ENCODE results near the gene HIVEP3.

HIVEP3 gene

DNA sequence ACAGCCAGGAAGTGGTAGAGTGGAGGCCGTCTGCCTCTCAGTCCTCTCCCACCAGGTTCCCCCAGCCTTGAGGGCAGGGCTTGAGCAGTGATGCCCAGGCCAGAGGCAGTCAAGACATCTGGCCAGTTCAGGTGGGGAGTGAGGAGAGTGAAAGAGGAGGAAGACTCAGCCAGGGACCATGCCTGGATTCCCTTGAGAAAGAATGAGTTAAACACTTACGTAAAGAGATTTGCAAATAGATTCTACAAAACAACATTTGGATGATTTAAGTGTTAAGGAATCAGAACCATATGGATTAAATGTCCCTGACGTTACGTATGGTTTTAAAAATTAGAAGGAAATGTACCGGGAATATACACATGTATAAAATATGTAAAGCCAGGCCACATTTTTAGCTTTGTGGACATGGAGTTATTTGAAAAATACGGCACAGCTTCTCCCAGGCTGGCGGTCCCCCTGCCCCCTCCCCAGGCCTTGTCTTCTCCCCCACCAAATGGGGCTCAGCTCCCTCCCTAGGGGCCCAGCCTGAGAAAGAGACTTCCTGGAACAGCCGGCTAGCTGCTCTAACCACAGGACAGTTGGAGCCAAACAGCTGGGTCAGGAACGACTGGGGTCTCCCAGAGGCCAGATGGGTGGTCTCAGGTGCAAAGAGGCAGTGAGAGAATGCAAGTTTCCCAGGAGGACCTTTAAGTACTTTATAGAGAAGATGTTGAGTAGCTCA lies 245.9 kb downstream of the HIVEP3 start:
- TF ChIP-seq ZNF341 (tag by site-specific recombination; IDR thresholded peaks at IDR 0.05; ENCODE audit: low read depth) (peak; percentile 18; the same call in 1 of the 2 replicates), ZSCAN5A (tag by site-specific recombination; IDR thresholded peaks at IDR 0.05) (no peak)
- H3K9me3 ChIP-seq (ENCODE audit: control insufficient read depth, insufficient read depth, low read depth, low read length), result no peaks in the 10 kb centered on the region
- H3K36me3 ChIP-seq (ENCODE audit: control insufficient read depth in 2 of 2, insufficient read depth in 1 of 2, low read length in 2 of 2), result no peaks in the 10 kb centered on the region
- CTCF ChIA-PET, result interaction anchor here (0.6 to 1.4 kb wide), 7 partner anchors 9 to 401 kb away, joined by 3 to 5 read pairs (median 3); no protein-coding TSS in a partner anchor
- no peak overlapping the region for H3K4me3 ChIP-seq (ENCODE audit: low read depth, low read length)
- H3K27ac ChIP-seq (ENCODE audit: extremely low read depth, low read depth, low read length), result no peak overlapping the region
- H3K4me1 ChIP-seq (ENCODE audit: control insufficient read depth, insufficient read depth, low read length), result no peaks in the 10 kb centered on the region
- POLR2A ChIA-PET, result interaction anchor here (1.1 kb wide), 1 partner anchor 37 kb away, joined by 3 read pairs; no protein-coding TSS in a partner anchor

DNA sequence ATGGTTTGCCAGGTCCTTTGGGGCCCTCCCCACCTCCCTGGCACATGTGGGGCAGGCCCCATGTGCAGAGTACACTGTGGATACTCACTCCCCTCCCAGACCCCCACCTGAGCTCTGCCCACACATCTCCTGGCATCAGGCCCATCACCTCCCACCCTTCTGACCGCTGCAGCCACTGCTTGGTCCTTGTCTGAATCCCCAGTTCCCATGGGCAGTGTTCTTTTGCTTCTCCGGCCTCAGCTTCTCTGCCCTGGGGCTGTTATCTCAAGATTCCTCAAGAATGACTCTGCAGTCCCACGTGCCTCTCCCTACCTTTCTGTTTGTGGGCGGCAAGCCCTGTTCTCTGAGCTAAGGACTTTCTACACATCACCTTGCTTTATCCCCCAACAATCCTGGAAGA lies 246.5 kb downstream of the HIVEP3 start:
- no peaks in the 10 kb centered on the region for H3K9me3 ChIP-seq (ENCODE audit: control insufficient read depth, insufficient read depth, low read depth, low read length)
- ChIA-PET CTCF (interaction anchor here (0.6 to 1.3 kb wide), 4 partner anchors 99 to 245 kb away, joined by 3 read pairs; no protein-coding TSS in a partner anchor), POLR2A (interaction anchor here (1.1 kb wide), 1 partner anchor 38 kb away, joined by 3 read pairs; no protein-coding TSS in a partner anchor)
- no peaks in the 10 kb centered on the region for H3K4me1 ChIP-seq (ENCODE audit: control insufficient read depth, insufficient read depth, low read length)
- no peaks in the 10 kb centered on the region for H3K36me3 ChIP-seq (ENCODE audit: control insufficient read depth in 2 of 2, insufficient read depth in 1 of 2, low read length in 2 of 2)
- H3K27ac ChIP-seq (ENCODE audit: extremely low read depth, low read depth, low read length), result no peak overlapping the region
- H3K4me3 ChIP-seq (ENCODE audit: low read depth, low read length), result no peak overlapping the region
- TF ChIP-seq ZNF146 (tag by site-specific recombination; IDR thresholded peaks at IDR 0.05), result no peak
- 0 out of 2 replicates have a peak, but pooled peaks have one; percentile 3 for TF ChIP-seq PRDM1 (tag by site-specific recombination; IDR thresholded peaks at IDR 0.05)
- peak; percentile 56 for TF ChIP-seq ZIC2 (tag by site-specific recombination; IDR thresholded peaks at IDR 0.05)
- no peak for TF ChIP-seq ZNF239 (tag by site-specific recombination; IDR thresholded peaks at IDR 0.05)
- TF ChIP-seq ZNF335 (tag by site-specific recombination; conservative IDR thresholded peaks at IDR 0.05), result peak; percentile 41; the same call in 1 of the 2 replicates
- no peak for TF ChIP-seq KLF16 (tag by site-specific recombination; IDR thresholded peaks at IDR 0.05)
- TF ChIP-seq GLIS1 (tag by site-specific recombination; IDR thresholded peaks at IDR 0.05), result peak; percentile 67
- TF ChIP-seq ZNF274 (IDR thresholded peaks at IDR 0.05; ENCODE audit: low read length), result no peak
- TF ChIP-seq ZNF274 (tag by site-specific recombination; IDR thresholded peaks at IDR 0.05; ENCODE audit: borderline replicate concordance), result no peak
- peak; percentile 20; the same call in 1 of the 2 replicates for TF ChIP-seq ZFP69B (tag by site-specific recombination; IDR thresholded peaks at IDR 0.05)
- TF ChIP-seq ZNF596 (tag by site-specific recombination; IDR thresholded peaks at IDR 0.05), result no peak
- TF ChIP-seq HOXA7 (CRISPR knock-in tag; IDR thresholded peaks at IDR 0.05; ENCODE audit: borderline replicate concordance), result no peak
- no peak for TF ChIP-seq ZNF621 (tag by site-specific recombination; IDR thresholded peaks at IDR 0.05)
- TF ChIP-seq, protein P1, sequence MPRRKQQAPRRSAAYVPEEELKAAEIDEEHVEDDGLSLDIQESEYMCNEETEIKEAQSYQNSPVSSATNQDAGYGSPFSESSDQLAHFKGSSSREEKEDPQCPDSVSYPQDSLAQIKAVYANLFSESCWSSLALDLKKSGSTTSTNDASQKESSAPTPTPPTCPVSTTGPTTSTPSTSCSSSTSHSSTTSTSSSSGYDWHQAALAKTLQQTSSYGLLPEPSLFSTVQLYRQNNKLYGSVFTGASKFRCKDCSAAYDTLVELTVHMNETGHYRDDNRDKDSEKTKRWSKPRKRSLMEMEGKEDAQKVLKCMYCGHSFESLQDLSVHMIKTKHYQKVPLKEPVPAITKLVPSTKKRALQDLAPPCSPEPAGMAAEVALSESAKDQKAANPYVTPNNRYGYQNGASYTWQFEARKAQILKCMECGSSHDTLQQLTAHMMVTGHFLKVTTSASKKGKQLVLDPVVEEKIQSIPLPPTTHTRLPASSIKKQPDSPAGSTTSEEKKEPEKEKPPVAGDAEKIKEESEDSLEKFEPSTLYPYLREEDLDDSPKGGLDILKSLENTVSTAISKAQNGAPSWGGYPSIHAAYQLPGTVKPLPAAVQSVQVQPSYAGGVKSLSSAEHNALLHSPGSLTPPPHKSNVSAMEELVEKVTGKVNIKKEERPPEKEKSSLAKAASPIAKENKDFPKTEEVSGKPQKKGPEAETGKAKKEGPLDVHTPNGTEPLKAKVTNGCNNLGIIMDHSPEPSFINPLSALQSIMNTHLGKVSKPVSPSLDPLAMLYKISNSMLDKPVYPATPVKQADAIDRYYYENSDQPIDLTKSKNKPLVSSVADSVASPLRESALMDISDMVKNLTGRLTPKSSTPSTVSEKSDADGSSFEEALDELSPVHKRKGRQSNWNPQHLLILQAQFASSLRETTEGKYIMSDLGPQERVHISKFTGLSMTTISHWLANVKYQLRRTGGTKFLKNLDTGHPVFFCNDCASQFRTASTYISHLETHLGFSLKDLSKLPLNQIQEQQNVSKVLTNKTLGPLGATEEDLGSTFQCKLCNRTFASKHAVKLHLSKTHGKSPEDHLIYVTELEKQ (tag by site-specific recombination; IDR thresholded peaks at IDR 0.05; ENCODE audit: borderline replicate concordance), result no peak
- no peak for TF ChIP-seq ZNF114 (tag by site-specific recombination; IDR thresholded peaks at IDR 0.05)
- TF ChIP-seq ZNF792 (tag by site-specific recombination; IDR thresholded peaks at IDR 0.05), result no peak
- TF ChIP-seq ZNF140 (tag by site-specific recombination; IDR thresholded peaks at IDR 0.05), result no peak
- no peak for TF ChIP-seq MEIS1 (CRISPR knock-in tag; IDR thresholded peaks at IDR 0.05; ENCODE audit: borderline replicate concordance)
- no peak for TF ChIP-seq BCL6B (tag by site-specific recombination; IDR thresholded peaks at IDR 0.05)
- TF ChIP-seq ZNF701 (tag by site-specific recombination; IDR thresholded peaks at IDR 0.05), result no peak
- no peak for TF ChIP-seq ZSCAN30 (tag by site-specific recombination; IDR thresholded peaks at IDR 0.05)
- TF ChIP-seq ZNF837 (tag by site-specific recombination; IDR thresholded peaks at IDR 0.05), result no peak
- no peak for TF ChIP-seq ZNF221 (tag by site-specific recombination; IDR thresholded peaks at IDR 0.05; ENCODE audit: borderline replicate concordance)
- TF ChIP-seq ZFHX2 (tag by site-specific recombination; conservative IDR thresholded peaks at IDR 0.05), result peak; percentile 97
- TF ChIP-seq ZNF777 (tag by site-specific recombination; IDR thresholded peaks at IDR 0.05; ENCODE audit: borderline replicate concordance), result no peak
- no peak for TF ChIP-seq ZNF658 (tag by site-specific recombination; IDR thresholded peaks at IDR 0.05)
- TF ChIP-seq, protein P2, sequence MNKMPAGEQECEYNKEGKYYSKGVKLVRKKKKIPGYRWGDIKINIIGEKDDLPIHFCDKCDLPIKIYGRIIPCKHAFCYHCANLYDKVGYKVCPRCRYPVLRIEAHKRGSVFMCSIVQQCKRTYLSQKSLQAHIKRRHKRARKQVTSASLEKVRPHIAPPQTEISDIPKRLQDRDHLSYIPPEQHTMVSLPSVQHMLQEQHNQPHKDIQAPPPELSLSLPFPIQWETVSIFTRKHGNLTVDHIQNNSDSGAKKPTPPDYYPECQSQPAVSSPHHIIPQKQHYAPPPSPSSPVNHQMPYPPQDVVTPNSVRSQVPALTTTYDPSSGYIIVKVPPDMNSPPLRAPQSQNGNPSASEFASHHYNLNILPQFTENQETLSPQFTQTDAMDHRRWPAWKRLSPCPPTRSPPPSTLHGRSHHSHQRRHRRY (tag by site-specific recombination; IDR thresholded peaks at IDR 0.05), result no peak

Data from HEK293 (cell line).